Fibroblast of lung (primary cell): ENCODE measurements around the gene CNTNAP5. TPM values are rescaled to one million over a fixed set of nuclear protein-coding genes. Genes with fewer than 3 reads are reported as not detected.
A peak's percentile ranks its signal among the peaks of the same experiment; 100 is the strongest.

Experiments used
- DNase-seq, 2 donors: peaks; one replicate each; pipeline versions ENCODE4 v3.0.0 to v3.0.0-alpha.2; 2010; ENCODE audit warnings: low read depth in 2 of 2
- H2AFZ ChIP-seq: 2 replicates; pipeline ENCODE4 v1.5.1; 2012; ENCODE audit warnings: low read length, control low read depth, inconsistent platforms
- H3K27ac ChIP-seq: 2 replicates; pipeline ENCODE4 v1.5.1; 2011; ENCODE audit warnings: low read length, control low read depth; ENCODE audit not compliant: insufficient read depth
- H3K27me3 ChIP-seq: 2 replicates; pipeline ENCODE4 v1.5.1; 2011; ENCODE audit warnings: mild to moderate bottlenecking, low read length; ENCODE audit not compliant: control insufficient read depth, insufficient read depth
- H3K36me3 ChIP-seq: 2 replicates; pipeline ENCODE4 v1.5.1; 2011; ENCODE audit warnings: low read length; ENCODE audit not compliant: control insufficient read depth, insufficient read depth
- H3K4me1 ChIP-seq: 2 replicates; pipeline ENCODE4 v1.5.1; 2011; ENCODE audit warnings: low read length; ENCODE audit not compliant: control insufficient read depth, insufficient read depth; ENCODE audit errors: extremely low read depth
- H3K4me2 ChIP-seq: 2 replicates; pipeline ENCODE4 v1.5.1; 2011; ENCODE audit warnings: low read length, control low read depth; ENCODE audit not compliant: insufficient read depth; ENCODE audit errors: extremely low read depth
- H3K4me3 ChIP-seq, 4 experiments: fragments of 200-600 bp in 1 of 4; sonication (generic) in 1 of 4; replicated peaks in 1 of 4; 2 replicates each; pipeline ENCODE4 v1.5.1; 2011 to 2016; ENCODE audit warnings: low read length in 4 of 4, low read depth in 3 of 4, mild to moderate bottlenecking in 3 of 4, control low read depth in 2 of 4, inconsistent platforms in 1 of 4, mixed read lengths in 1 of 4; ENCODE audit not compliant: insufficient read depth in 1 of 4; ENCODE audit errors: control extremely low read depth in 1 of 4
- H3K79me2 ChIP-seq: 2 replicates; pipeline ENCODE4 v1.5.1; 2012; ENCODE audit warnings: mild to moderate bottlenecking, low read length, inconsistent platforms; ENCODE audit not compliant: control insufficient read depth, insufficient read depth
- H3K9ac ChIP-seq: 2 replicates; pipeline ENCODE4 v1.5.1; 2011; ENCODE audit warnings: mild to moderate bottlenecking, low read length, control low read depth; ENCODE audit not compliant: insufficient read depth
- H3K9me3 ChIP-seq: 2 replicates; pipeline ENCODE4 v1.5.1; 2012; ENCODE audit warnings: low read depth, low read length; ENCODE audit not compliant: control insufficient read depth, insufficient read depth
- H4K20me1 ChIP-seq: 2 replicates; pipeline ENCODE4 v1.5.1; 2011; ENCODE audit warnings: low read length; ENCODE audit not compliant: control insufficient read depth, insufficient read depth; ENCODE audit errors: extremely low read depth
- CTCF ChIP-seq, 2 donors: IDR thresholded peaks in 1 of 2; conservative IDR thresholded peaks in 1 of 2; 1 replicate in 1 of 2; 2 replicates in 1 of 2; pipeline ENCODE4 v1.5.1; 2011 to 2012; ENCODE audit warnings: low read length in 2 of 2, control low read depth in 1 of 2, inconsistent platforms in 1 of 2, low read depth in 1 of 2, mild to moderate bottlenecking in 1 of 2
- EZH2 ChIP-seq: IDR thresholded peaks from 2 replicates; pipeline ENCODE4 v1.5.1; 2012; ENCODE audit warnings: low read length, control low read depth, mild to moderate bottlenecking; ENCODE audit errors: missing control alignments
- polyA plus RNA-seq, 2 donors: library from polyadenylated mRNA; depleted of rRNA in 1 of 2; stranded (reverse) in 1 of 2; unstranded in 1 of 2; fragments of >200 nt; gene quantifications; 2 replicates each; pipeline ENCODE4 v1.2.1, GENCODE V29; 2011 to 2012; ENCODE audit warnings: missing spikeins in 1 of 2
- total RNA-seq: library from RNA; depleted of rRNA; stranded (reverse); fragments of >200 nt; gene quantifications from 2 replicates; pipeline ENCODE4 v1.2.1, GENCODE V29; 2014

The CNTNAP5 gene
- total and polyA plus RNA-seq, 2 donors (not counting 1 experiment from before 2014, with no cell fraction given): not detected

- H3K79me2 ChIP-seq: no peaks in the 10 kb centered on the region
- no peak overlapping the region for H3K27ac ChIP-seq
- H3K27me3 ChIP-seq: no peaks in the 10 kb centered on the region
- H3K36me3 ChIP-seq: no peaks in the 10 kb centered on the region
- H3K4me2 ChIP-seq: no peak overlapping the region
- no peak for TF ChIP-seq EZH2
- TF ChIP-seq CTCF (conservative IDR thresholded peaks at IDR 0.05 in 1 of 2, IDR thresholded peaks at IDR 0.05 in 1 of 2; ENCODE audit: low read depth in 1 of 2, low read length in 2 of 2): no peak
- H4K20me1 ChIP-seq: no peaks in the 10 kb centered on the region
- no peak overlapping the region for H2AFZ ChIP-seq
- peak in 1 of 2 donors; percentile 0 for DNase-seq
- H3K4me1 ChIP-seq: no peaks in the 10 kb centered on the region
- no peak overlapping the region for H3K4me3 ChIP-seq
- H3K9me3 ChIP-seq: no peaks in the 10 kb centered on the region
- no peak overlapping the region for H3K9ac ChIP-seq
Observed at GRCh38 chr2:124081154-124081716, 56.1 kb downstream of the CNTNAP5 start.

- H3K36me3 ChIP-seq: no peaks in the 10 kb centered on the region
- no peak overlapping the region for H2AFZ ChIP-seq
- no peak overlapping the region for H3K4me2 ChIP-seq
- H3K27me3 ChIP-seq: no peaks in the 10 kb centered on the region
- H3K4me1 ChIP-seq: no peaks in the 10 kb centered on the region
- H3K79me2 ChIP-seq: no peaks in the 10 kb centered on the region
- H4K20me1 ChIP-seq: no peaks in the 10 kb centered on the region
- no peak overlapping the region for H3K27ac ChIP-seq
- H3K4me3 ChIP-seq: no peak overlapping the region
- H3K9ac ChIP-seq: no peak overlapping the region
- DNase-seq: no peak
- H3K9me3 ChIP-seq: no peaks in the 10 kb centered on the region
- TF ChIP-seq CTCF (conservative IDR thresholded peaks at IDR 0.05 in 1 of 2, IDR thresholded peaks at IDR 0.05 in 1 of 2; ENCODE audit: low read depth in 1 of 2, low read length in 2 of 2) (no peak), EZH2 (no peak)
Observed at GRCh38 chr2:124088616-124089015, 63.5 kb downstream of the CNTNAP5 start.

GRCh38 chr2:124091721-124092120 lies 66.6 kb downstream of the CNTNAP5 start:
- Histone ChIP-seq H3K4me2 (no peak overlapping the region), H2AFZ (no peak overlapping the region), H3K9ac (no peak overlapping the region), H3K4me3 (no peak overlapping the region), H3K4me1 (no peaks in the 10 kb centered on the region), H3K27ac (no peak overlapping the region), H3K9me3 (no peaks in the 10 kb centered on the region), H4K20me1 (no peaks in the 10 kb centered on the region), H3K36me3 (no peaks in the 10 kb centered on the region), H3K79me2 (no peaks in the 10 kb centered on the region), H3K27me3 (no peaks in the 10 kb centered on the region)
- no peak for TF ChIP-seq CTCF (conservative IDR thresholded peaks at IDR 0.05 in 1 of 2, IDR thresholded peaks at IDR 0.05 in 1 of 2; ENCODE audit: low read depth in 1 of 2, low read length in 2 of 2)
- no peak for TF ChIP-seq EZH2
- no peak for DNase-seq
